ENCODE measurements around the gene PCDHGB1.

- no peak for TF ChIP-seq CTCF (IDR thresholded peaks at IDR 0.05; ENCODE audit: low read depth, low read length)
- no peak for TF ChIP-seq EZH2phosphoT487 (IDR thresholded peaks at IDR 0.05; ENCODE audit: low read depth)
Measured at GRCh38 chr5:141343242-141343952, 6.5 kb upstream of the PCDHGB1 start, which contains the start of gene PCDHGA3.

All from OCI-LY3 (cell line).